Mesothelial cell of epicardium (in vitro differentiated cells): Measurements from ENCODE around the gene SYT6. TPM values are rescaled to one million over a fixed set of nuclear protein-coding genes. Genes with fewer than 3 reads are reported as not detected.

ENCODE experiments used
- DNase-seq, 2 experiments: peaks; one replicate each; pipeline ENCODE4 v3.0.0; 2021; ENCODE audit warnings: low spot score in 2 of 2; ENCODE audit not compliant: unreplicated experiment in 2 of 2
- H3K27ac Mint-ChIP-seq: 2 replicates; pipeline ENCODE4 v1.8.0; 2021; ENCODE audit warnings: mixed read lengths
- H3K27me3 Mint-ChIP-seq: 2 replicates; pipeline ENCODE4 v1.8.0; 2021; ENCODE audit warnings: low read depth, mixed read lengths
- H3K36me3 Mint-ChIP-seq: 2 replicates; pipeline ENCODE4 v1.8.0; 2021; ENCODE audit warnings: mixed read lengths
- H3K4me1 Mint-ChIP-seq: 2 replicates; pipeline ENCODE4 v1.8.0; 2021; ENCODE audit warnings: mixed read lengths
- H3K4me3 Mint-ChIP-seq: 2 replicates; pipeline ENCODE4 v1.8.0; 2021; ENCODE audit warnings: mild to moderate bottlenecking, moderate library complexity, mixed read lengths
- H3K9me3 Mint-ChIP-seq: 2 replicates; pipeline ENCODE4 v1.8.0; 2021; ENCODE audit warnings: mixed read lengths
- CTCF ChIP-seq: fragments of 200-600 bp; sonication (generic); IDR thresholded peaks from one replicate; pipeline ENCODE4 v1.5.0; 2021; ENCODE audit warnings: antibody characterized with exemption; ENCODE audit not compliant: unreplicated experiment
- total RNA-seq: library from RNA; stranded (reverse); gene quantifications from 3 replicates; pipeline ENCODE4 v1.2.1, GENCODE V29; 2021

The SYT6 gene
- total RNA-seq, 1 donor from 2014 or later = 0.09 TPM

GRCh38 chr1:114164840-114165543 is 11.3 kb upstream of the SYT6 start:
- no peaks in the 10 kb centered on the region for H3K36me3 Mint-ChIP-seq
- no peak overlapping the region for H3K4me3 Mint-ChIP-seq
- no peaks in the 10 kb centered on the region for H3K4me1 Mint-ChIP-seq
- DNase-seq = no peak
- TF ChIP-seq CTCF = no peak
- H3K27me3 Mint-ChIP-seq = peaks cover 63% of the 10 kb centered on the region
- no peaks in the 10 kb centered on the region for H3K9me3 Mint-ChIP-seq
- no peak overlapping the region for H3K27ac Mint-ChIP-seq

GRCh38 chr1:114159941-114160340 is 6.3 kb upstream of the SYT6 start:
- no peak for DNase-seq
- peaks cover 90% of the 10 kb centered on the region for H3K27me3 Mint-ChIP-seq
- H3K4me3 Mint-ChIP-seq = no peak overlapping the region
- H3K27ac Mint-ChIP-seq = no peak overlapping the region
- H3K9me3 Mint-ChIP-seq = no peaks in the 10 kb centered on the region
- TF ChIP-seq CTCF = no peak
- no peaks in the 10 kb centered on the region for H3K36me3 Mint-ChIP-seq
- H3K4me1 Mint-ChIP-seq = no peaks in the 10 kb centered on the region

- no peaks in the 10 kb centered on the region for H3K36me3 Mint-ChIP-seq
- peaks cover 3% of the 10 kb centered on the region for H3K4me1 Mint-ChIP-seq
- TF ChIP-seq CTCF = no peak
- no peaks in the 10 kb centered on the region for H3K9me3 Mint-ChIP-seq
- H3K27ac Mint-ChIP-seq = no peak overlapping the region
- no peak overlapping the region for H3K4me3 Mint-ChIP-seq
- H3K27me3 Mint-ChIP-seq = peaks cover 95% of the 10 kb centered on the region
- no peak for DNase-seq
Observed at GRCh38 chr1:114157275-114157660, 3.6 kb upstream of the SYT6 start.

- DNase-seq = no peak
- no peak for TF ChIP-seq CTCF
- no peak overlapping the region for H3K4me3 Mint-ChIP-seq
- peaks cover 6% of the 10 kb centered on the region for H3K4me1 Mint-ChIP-seq
- no peak overlapping the region for H3K27ac Mint-ChIP-seq
- no peaks in the 10 kb centered on the region for H3K9me3 Mint-ChIP-seq
- H3K27me3 Mint-ChIP-seq = peaks cover 96% of the 10 kb centered on the region
- H3K36me3 Mint-ChIP-seq = no peaks in the 10 kb centered on the region
Observed at GRCh38 chr1:114156538-114157274, 3.0 kb upstream of the SYT6 start.

GRCh38 chr1:114155706-114156105 is 2.0 kb upstream of the SYT6 start:
- no peak for TF ChIP-seq CTCF
- Mint-ChIP-seq H3K27me3 (peaks cover 96% of the 10 kb centered on the region), H3K4me1 (peaks cover 6% of the 10 kb centered on the region), H3K36me3 (no peaks in the 10 kb centered on the region), H3K9me3 (no peaks in the 10 kb centered on the region), H3K27ac (no peak overlapping the region), H3K4me3 (no peak overlapping the region)
- no peak for DNase-seq
